HepG2 (cell line): ENCODE results near the gene COPZ2. TPM values are rescaled to one million over a fixed set of nuclear protein-coding genes. Genes with fewer than 3 reads are reported as not detected.

ENCODE experiments used
- CREB3 ChIP-seq: sonication (generic); formaldehyde crosslinking; IDR thresholded peaks from 2 replicates; pipeline ENCODE4 v1.5.0; 2020; ENCODE audit warnings: missing genetic modification reagents
- HNRNPLL ChIP-seq: fragments of 200-400 bp; formaldehyde crosslinking; IDR thresholded peaks from 2 replicates; pipeline ENCODE4 v1.6.1; 2017; ENCODE audit warnings: mild to moderate bottlenecking, low read depth, low read length; ENCODE audit not compliant: poor library complexity, severe bottlenecking
- KDM5A ChIP-seq: fragments of 200-600 bp; sonication (generic); IDR thresholded peaks from 2 replicates; pipeline ENCODE4 v1.7.0; 2018; ENCODE audit warnings: antibody characterized with exemption, mild to moderate bottlenecking, low read length, borderline replicate concordance
- LCORL ChIP-seq, 2 experiments: fragments of 450-650 bp in 1 of 2; sonication (generic) in 1 of 2; formaldehyde crosslinking in 1 of 2; IDR thresholded peaks; 2 replicates each; pipeline versions ENCODE4 v1.5.0 to v1.6.1; 2017 to 2020; ENCODE audit warnings: antibody characterized with exemption in 1 of 2, missing genetic modification reagents in 1 of 2
- MBD4 ChIP-seq: IDR thresholded peaks from 2 replicates; pipeline ENCODE4 v1.6.1; 2012; ENCODE audit warnings: low read length, inconsistent platforms, borderline replicate concordance
- MYPOP ChIP-seq: sonication (generic); formaldehyde crosslinking; IDR thresholded peaks from 2 replicates; pipeline ENCODE4 v1.8.1; 2023; ENCODE audit warnings: mild to moderate bottlenecking, moderate library complexity, missing genetic modification reagents
- MZF1 ChIP-seq: sonication (generic); formaldehyde crosslinking; IDR thresholded peaks from 2 replicates; pipeline ENCODE4 v1.8.1; 2023; ENCODE audit warnings: mild to moderate bottlenecking, missing genetic modification reagents, borderline replicate concordance
- NR2F6 ChIP-seq, 2 experiments: IDR thresholded peaks; 2 replicates each; pipeline ENCODE4 v1.6.1; 2016; ENCODE audit warnings: antibody characterized with exemption in 1 of 2, mild to moderate bottlenecking in 1 of 2
- RAD51 ChIP-seq: fragments of 450-650 bp; IDR thresholded peaks from 2 replicates; pipeline ENCODE4 v1.6.1; 2016; ENCODE audit warnings: borderline replicate concordance
- SMARCC2 ChIP-seq: fragments of 450-650 bp; IDR thresholded peaks from 2 replicates; pipeline ENCODE4 v1.6.1; 2017; ENCODE audit warnings: antibody characterized with exemption, mild to moderate bottlenecking
- SOX13 ChIP-seq, 3 experiments: fragments of 450-650 bp in 1 of 3; sonication (generic) in 1 of 3; formaldehyde crosslinking in 1 of 3; IDR thresholded peaks in 2 of 3; conservative IDR thresholded peaks in 1 of 3; 2 replicates each; pipeline versions ENCODE4 v1.5.0 to v1.6.1; 2016 to 2020; ENCODE audit warnings: antibody characterized with exemption in 1 of 3, mild to moderate bottlenecking in 1 of 3, missing compliant biosample characterization in 1 of 3, missing genetic modification reagents in 1 of 3, moderate library complexity in 1 of 3
- SYNCRIP ChIP-seq: fragments of 200-400 bp; formaldehyde crosslinking; IDR thresholded peaks from 2 replicates; pipeline ENCODE4 v1.6.1; 2018; ENCODE audit warnings: mild to moderate bottlenecking, low read depth, low read length; ENCODE audit not compliant: insufficient read depth
- ZBTB20 ChIP-seq: sonication (generic); formaldehyde crosslinking; IDR thresholded peaks from 2 replicates; pipeline ENCODE4 v1.8.1; 2023; ENCODE audit warnings: missing genetic modification reagents, low read depth, mild to moderate bottlenecking, borderline replicate concordance
- ZNF333 ChIP-seq: sonication (generic); formaldehyde crosslinking; IDR thresholded peaks from 2 replicates; pipeline ENCODE4 v1.4.0; 2020; ENCODE audit warnings: mild to moderate bottlenecking, missing genetic modification reagents, borderline replicate concordance
- ZNF484 ChIP-seq: sonication (generic); formaldehyde crosslinking; IDR thresholded peaks from 2 replicates; pipeline ENCODE4 v1.5.1; 2020; ENCODE audit warnings: mild to moderate bottlenecking, low read depth, missing genetic modification reagents, borderline replicate concordance
- ZNF496 ChIP-seq: sonication (generic); formaldehyde crosslinking; IDR thresholded peaks from 2 replicates; pipeline ENCODE4 v1.8.1; 2023; ENCODE audit warnings: mild to moderate bottlenecking, moderate library complexity, missing genetic modification reagents; ENCODE audit not compliant: insufficient replicate concordance
- ZNF580 ChIP-seq: IDR thresholded peaks from 2 replicates; pipeline ENCODE4 v1.6.1; 2016; ENCODE audit warnings: low read depth, borderline replicate concordance
- ZNF660 ChIP-seq: sonication (generic); formaldehyde crosslinking; IDR thresholded peaks from 2 replicates; pipeline ENCODE4 v1.5.1; 2020; ENCODE audit warnings: mild to moderate bottlenecking, low read depth, missing genetic modification reagents, borderline replicate concordance
- ZNF674 ChIP-seq: sonication (generic); formaldehyde crosslinking; IDR thresholded peaks from 2 replicates; pipeline ENCODE4 v1.5.0; 2020; ENCODE audit warnings: low read depth, mild to moderate bottlenecking, missing genetic modification reagents
- polyA plus RNA-seq, 8 experiments: library from polyadenylated mRNA; depleted of rRNA in 3 of 8; stranded (reverse) in 7 of 8; unstranded in 1 of 8; fragments of >200 nt; fragmentation: Illumina TruSeq in 4 of 8; extraction: Trizol in 4 of 8; gene quantifications; 2 replicates each; pipeline versions ENCODE4 v1.2.1 to v1.2.3, GENCODE V29; 2011 to 2016; ENCODE audit warnings: low read depth in 4 of 8, missing spikeins in 1 of 8, mixed read lengths in 1 of 8; ENCODE audit not compliant: insufficient read depth in 1 of 8
- total RNA-seq, 5 experiments: library from RNA; depleted of rRNA; stranded (reverse); fragments of >200 nt; fragmentation: Illumina TruSeq; extraction: Trizol; gene quantifications; 2 replicates each; pipeline ENCODE4 v1.2.3, GENCODE V29; 2016; ENCODE audit warnings: low read depth in 1 of 5
- TF ChIP-seq, protein P1 (sequence below): sonication (generic); formaldehyde crosslinking; IDR thresholded peaks from 2 replicates; pipeline ENCODE4 v1.8.1; 2023; ENCODE audit warnings: missing genetic modification reagents, mild to moderate bottlenecking, borderline replicate concordance
- TF ChIP-seq, protein P2 (sequence below): sonication (generic); formaldehyde crosslinking; conservative IDR thresholded peaks from 2 replicates; pipeline ENCODE4 v1.8.0; 2022; ENCODE audit warnings: mild to moderate bottlenecking, moderate library complexity, missing genetic modification reagents
- TF ChIP-seq, protein P3 (sequence below): fragments of 450-650 bp; IDR thresholded peaks from 2 replicates; pipeline ENCODE4 v1.6.1; 2017

COPZ2 gene
- total and polyA plus RNA-seq, 2 of the 13 experiments (the other 11 are each of a cell fraction or from before 2014, with no cell fraction given), result 0.61 to 1.5 TPM

GRCh38 chr17:48023400-48024148, 14.0 kb downstream of the COPZ2 start (continued):
- TF ChIP-seq ZNF580, result no peak; the same call in 1 of the 2 replicates
- TF ChIP-seq, protein P1, sequence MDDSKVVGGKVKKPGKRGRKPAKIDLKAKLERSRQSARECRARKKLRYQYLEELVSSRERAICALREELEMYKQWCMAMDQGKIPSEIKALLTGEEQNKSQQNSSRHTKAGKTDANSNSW (CRISPR knock-in tag), result no peak
- TF ChIP-seq MBD4, result no peak
- TF ChIP-seq SMARCC2, result no peak
- TF ChIP-seq ZNF496 (CRISPR knock-in tag), result no peak
- TF ChIP-seq ZNF674 (CRISPR knock-in tag), result no peak
- no peak for TF ChIP-seq RAD51
- TF ChIP-seq NR2F6 (IDR thresholded peaks at IDR 0.05), result no peak
- no peak for TF ChIP-seq NR2F6 (CRISPR knock-in tag; IDR thresholded peaks at IDR 0.05)
- TF ChIP-seq, protein P2, sequence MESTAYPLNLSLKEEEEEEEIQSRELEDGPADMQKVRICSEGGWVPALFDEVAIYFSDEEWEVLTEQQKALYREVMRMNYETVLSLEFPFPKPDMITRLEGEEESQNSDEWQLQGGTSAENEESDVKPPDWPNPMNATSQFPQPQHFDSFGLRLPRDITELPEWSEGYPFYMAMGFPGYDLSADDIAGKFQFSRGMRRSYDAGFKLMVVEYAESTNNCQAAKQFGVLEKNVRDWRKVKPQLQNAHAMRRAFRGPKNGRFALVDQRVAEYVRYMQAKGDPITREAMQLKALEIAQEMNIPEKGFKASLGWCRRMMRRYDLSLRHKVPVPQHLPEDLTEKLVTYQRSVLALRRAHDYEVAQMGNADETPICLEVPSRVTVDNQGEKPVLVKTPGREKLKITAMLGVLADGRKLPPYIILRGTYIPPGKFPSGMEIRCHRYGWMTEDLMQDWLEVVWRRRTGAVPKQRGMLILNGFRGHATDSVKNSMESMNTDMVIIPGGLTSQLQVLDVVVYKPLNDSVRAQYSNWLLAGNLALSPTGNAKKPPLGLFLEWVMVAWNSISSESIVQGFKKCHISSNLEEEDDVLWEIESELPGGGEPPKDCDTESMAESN (CRISPR knock-in tag), result no peak
- no peak for TF ChIP-seq SYNCRIP
- no peak for TF ChIP-seq CREB3 (CRISPR knock-in tag)
- no peak for TF ChIP-seq ZNF333 (CRISPR knock-in tag)
- TF ChIP-seq HNRNPLL, result peak; percentile 81
- TF ChIP-seq MZF1 (CRISPR knock-in tag), result no peak
- TF ChIP-seq, protein P3, sequence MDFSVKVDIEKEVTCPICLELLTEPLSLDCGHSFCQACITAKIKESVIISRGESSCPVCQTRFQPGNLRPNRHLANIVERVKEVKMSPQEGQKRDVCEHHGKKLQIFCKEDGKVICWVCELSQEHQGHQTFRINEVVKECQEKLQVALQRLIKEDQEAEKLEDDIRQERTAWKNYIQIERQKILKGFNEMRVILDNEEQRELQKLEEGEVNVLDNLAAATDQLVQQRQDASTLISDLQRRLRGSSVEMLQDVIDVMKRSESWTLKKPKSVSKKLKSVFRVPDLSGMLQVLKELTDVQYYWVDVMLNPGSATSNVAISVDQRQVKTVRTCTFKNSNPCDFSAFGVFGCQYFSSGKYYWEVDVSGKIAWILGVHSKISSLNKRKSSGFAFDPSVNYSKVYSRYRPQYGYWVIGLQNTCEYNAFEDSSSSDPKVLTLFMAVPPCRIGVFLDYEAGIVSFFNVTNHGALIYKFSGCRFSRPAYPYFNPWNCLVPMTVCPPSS, result no peak
- no peak for TF ChIP-seq ZNF484 (CRISPR knock-in tag)
- no peak for TF ChIP-seq ZBTB20 (CRISPR knock-in tag)
- TF ChIP-seq KDM5A, result no peak
- no peak for TF ChIP-seq ZNF660 (CRISPR knock-in tag)
- TF ChIP-seq LCORL (IDR thresholded peaks at IDR 0.05), result no peak
- no peak; the same call in 1 of the 2 replicates for TF ChIP-seq LCORL (CRISPR knock-in tag; IDR thresholded peaks at IDR 0.05)
- no peak for TF ChIP-seq SOX13 (IDR thresholded peaks at IDR 0.05)
- TF ChIP-seq SOX13 (CRISPR knock-in tag; conservative IDR thresholded peaks at IDR 0.05 in 1 of 2, IDR thresholded peaks at IDR 0.05 in 1 of 2), result 0 out of 4 replicates have a peak, but pooled peaks of 1 of the 2 experiments have one; percentile 2
- peak; percentile 88; the same call in 1 of the 2 replicates for TF ChIP-seq MYPOP (CRISPR knock-in tag)
